VCaP (cell line): ENCODE data around the gene MRPL16.
A peak's percentile ranks its signal among the peaks of the same experiment; 100 is the strongest.

Source experiments
- H3K27ac ChIP-seq: fragments of 450-650 bp; 2 replicates; pipeline ENCODE4 v1.5.1; 2017
- CTCF ChIP-seq: fragments of 450-650 bp; conservative IDR thresholded peaks from 2 replicates; pipeline ENCODE4 v1.5.1; 2017; ENCODE audit warnings: mild to moderate bottlenecking, moderate library complexity

MRPL16 gene

GRCh38 chr11:59807047-59807610, 3.4 kb downstream of the MRPL16 start:
- no peak for TF ChIP-seq CTCF
- no peak overlapping the region for H3K27ac ChIP-seq

- H3K27ac ChIP-seq = no peak overlapping the region
- no peak for TF ChIP-seq CTCF
Observed at GRCh38 chr11:59804061-59804460, 6.5 kb downstream of the MRPL16 start.

GRCh38 chr11:59802639-59803176, 7.9 kb downstream of the MRPL16 start:
- H3K27ac ChIP-seq = no peak overlapping the region
- TF ChIP-seq CTCF = peak; percentile 77

- no peak for TF ChIP-seq CTCF
- H3K27ac ChIP-seq = no peak overlapping the region
Observed at GRCh38 chr11:59801981-59802638, 8.5 kb downstream of the MRPL16 start.

- H3K27ac ChIP-seq = no peak overlapping the region
- no peak for TF ChIP-seq CTCF
Observed at GRCh38 chr11:59801160-59801706, 9.3 kb downstream of the MRPL16 start.

GRCh38 chr11:59800390-59801025, 10.1 kb downstream of the MRPL16 start:
- no peak for TF ChIP-seq CTCF
- no peak overlapping the region for H3K27ac ChIP-seq

- H3K27ac ChIP-seq = no peak overlapping the region
- TF ChIP-seq CTCF = no peak
Observed at GRCh38 chr11:59794417-59794816, 16.2 kb downstream of the MRPL16 start.
